HepG2 (cell line): Measurements from ENCODE around the gene COMMD7. TPM values are rescaled to one million over a fixed set of nuclear protein-coding genes. Genes with fewer than 3 reads are reported as not detected.

Experiments
- ATF2 ChIP-seq: sonication (generic); formaldehyde crosslinking; IDR thresholded peaks from 2 replicates; pipeline ENCODE4 v1.4.0; 2020; ENCODE audit warnings: missing genetic modification reagents
- BORCS8-MEF2B ChIP-seq: sonication (generic); formaldehyde crosslinking; IDR thresholded peaks from 2 replicates; pipeline ENCODE4 v1.8.0; 2022; ENCODE audit warnings: mild to moderate bottlenecking, missing genetic modification reagents
- CEBPB ChIP-seq: IDR thresholded peaks from 2 replicates; pipeline ENCODE4 v1.6.1; 2011; ENCODE audit warnings: low read depth, low read length, improper control_type of control experiment, borderline replicate concordance
- CREBL2 ChIP-seq: sonication (generic); formaldehyde crosslinking; IDR thresholded peaks from 2 replicates; pipeline ENCODE4 v1.8.1; 2023; ENCODE audit warnings: missing genetic modification reagents, mild to moderate bottlenecking, borderline replicate concordance
- GMEB1 ChIP-seq: sonication (generic); formaldehyde crosslinking; IDR thresholded peaks from 2 replicates; pipeline ENCODE4 v1.5.1; 2020; ENCODE audit warnings: missing genetic modification reagents, mild to moderate bottlenecking, borderline replicate concordance
- IRF2 ChIP-seq: IDR thresholded peaks from 2 replicates; pipeline ENCODE4 v1.6.1; 2018; ENCODE audit warnings: missing genetic modification reagents, missing compliant biosample characterization
- IRF9 ChIP-seq: sonication (generic); formaldehyde crosslinking; IDR thresholded peaks from 2 replicates; pipeline ENCODE4 v1.8.0; 2022; ENCODE audit warnings: missing genetic modification reagents, mild to moderate bottlenecking, borderline replicate concordance
- JARID2 ChIP-seq: sonication (generic); formaldehyde crosslinking; IDR thresholded peaks from 2 replicates; pipeline ENCODE4 v1.8.1; 2023; ENCODE audit warnings: missing genetic modification reagents, inconsistent platforms; ENCODE audit not compliant: insufficient replicate concordance
- KDM1A ChIP-seq: IDR thresholded peaks from 2 replicates; pipeline ENCODE4 v1.6.1; 2016; ENCODE audit warnings: missing compliant biosample characterization
- MTERF4 ChIP-seq: sonication (generic); formaldehyde crosslinking; IDR thresholded peaks from 2 replicates; pipeline ENCODE4 v1.8.0; 2023; ENCODE audit warnings: mild to moderate bottlenecking, missing genetic modification reagents
- SSRP1 ChIP-seq: IDR thresholded peaks from 2 replicates; pipeline ENCODE4 v1.6.1; 2016; ENCODE audit warnings: control low read depth
- TFAP4 ChIP-seq: sonication (generic); IDR thresholded peaks from 2 replicates; pipeline ENCODE4 v1.6.1; 2016; ENCODE audit warnings: low read depth, borderline replicate concordance
- UBTF ChIP-seq: sonication (generic); formaldehyde crosslinking; IDR thresholded peaks from 2 replicates; pipeline ENCODE4 v1.4.0; 2020; ENCODE audit warnings: mild to moderate bottlenecking, missing genetic modification reagents
- ZBTB26 ChIP-seq: IDR thresholded peaks from 2 replicates; pipeline ENCODE4 v1.6.1; 2016; ENCODE audit warnings: missing compliant biosample characterization, missing genetic modification reagents, borderline replicate concordance
- ZNF205 ChIP-seq: IDR thresholded peaks from 2 replicates; pipeline ENCODE4 v1.6.1; 2018; ENCODE audit warnings: missing biosample characterization, missing genetic modification reagents
- polyA plus RNA-seq, 8 experiments: library from polyadenylated mRNA; depleted of rRNA in 3 of 8; stranded (reverse) in 7 of 8; unstranded in 1 of 8; fragments of >200 nt; fragmentation: Illumina TruSeq in 4 of 8; extraction: Trizol in 4 of 8; gene quantifications; 2 replicates each; pipeline versions ENCODE4 v1.2.1 to v1.2.3, GENCODE V29; 2011 to 2016; ENCODE audit warnings: low read depth in 4 of 8, missing spikeins in 1 of 8, mixed read lengths in 1 of 8; ENCODE audit not compliant: insufficient read depth in 1 of 8
- total RNA-seq, 5 experiments: library from RNA; depleted of rRNA; stranded (reverse); fragments of >200 nt; fragmentation: Illumina TruSeq; extraction: Trizol; gene quantifications; 2 replicates each; pipeline ENCODE4 v1.2.3, GENCODE V29; 2016; ENCODE audit warnings: low read depth in 1 of 5

COMMD7 gene
- total and polyA plus RNA-seq, 2 of the 13 experiments (the other 11 are each of a cell fraction or from before 2014, with no cell fraction given), result 42.1 to 53.3 TPM

- peak; percentile 50; the same call in 1 of the 2 replicates for TF ChIP-seq KDM1A
- TF ChIP-seq GMEB1 (CRISPR knock-in tag), result no peak
- peak; percentile 76 for TF ChIP-seq UBTF
- TF ChIP-seq MTERF4 (CRISPR knock-in tag), result 0 out of 2 replicates have a peak, but pooled peaks have one; percentile 61
- TF ChIP-seq JARID2, result peak; percentile 60
- TF ChIP-seq SSRP1 (CRISPR knock-in tag), result peak; percentile 68; the same call in 1 of the 2 replicates
- no peak for TF ChIP-seq CREBL2 (CRISPR knock-in tag)
- TF ChIP-seq IRF9 (CRISPR knock-in tag), result peak; percentile 59; the same call in 1 of the 2 replicates
- 0 out of 2 replicates have a peak, but pooled peaks have one; percentile 22 for TF ChIP-seq ATF2 (CRISPR knock-in tag)
- 0 out of 2 replicates have a peak, but pooled peaks have one; percentile 23 for TF ChIP-seq IRF2 (CRISPR knock-in tag)
- peak; percentile 81 for TF ChIP-seq BORCS8-MEF2B (CRISPR knock-in tag)
- TF ChIP-seq ZBTB26 (CRISPR knock-in tag), result peak; percentile 39; the same call in 1 of the 2 replicates
- TF ChIP-seq TFAP4, result 0 out of 2 replicates have a peak, but pooled peaks have one; percentile 27
- no peak for TF ChIP-seq CEBPB
- 0 out of 2 replicates have a peak, but pooled peaks have one; percentile 27 for TF ChIP-seq ZNF205 (CRISPR knock-in tag)
Observed at GRCh38 chr20:32763202-32764004, 20.1 kb upstream of the COMMD7 start (continued).
